ENCODE measurements around the gene TBC1D22A.
"Not testable (repeated sequence)": the region's sequence is repeated elsewhere in the genome, so short reads cannot be mapped to it uniquely, and the experiment has no call there.

The TBC1D22A gene

GRCh38 chr22:47040486-47041270 lies 278.2 kb downstream of the TBC1D22A start:
- no peak for DNase-seq

- DNase-seq: no peak
Measured at GRCh38 chr22:47041271-47042115, 279.0 kb downstream of the TBC1D22A start.

GRCh38 chr22:47042116-47042825 lies 279.8 kb downstream of the TBC1D22A start:
- no peak for DNase-seq

DNA sequence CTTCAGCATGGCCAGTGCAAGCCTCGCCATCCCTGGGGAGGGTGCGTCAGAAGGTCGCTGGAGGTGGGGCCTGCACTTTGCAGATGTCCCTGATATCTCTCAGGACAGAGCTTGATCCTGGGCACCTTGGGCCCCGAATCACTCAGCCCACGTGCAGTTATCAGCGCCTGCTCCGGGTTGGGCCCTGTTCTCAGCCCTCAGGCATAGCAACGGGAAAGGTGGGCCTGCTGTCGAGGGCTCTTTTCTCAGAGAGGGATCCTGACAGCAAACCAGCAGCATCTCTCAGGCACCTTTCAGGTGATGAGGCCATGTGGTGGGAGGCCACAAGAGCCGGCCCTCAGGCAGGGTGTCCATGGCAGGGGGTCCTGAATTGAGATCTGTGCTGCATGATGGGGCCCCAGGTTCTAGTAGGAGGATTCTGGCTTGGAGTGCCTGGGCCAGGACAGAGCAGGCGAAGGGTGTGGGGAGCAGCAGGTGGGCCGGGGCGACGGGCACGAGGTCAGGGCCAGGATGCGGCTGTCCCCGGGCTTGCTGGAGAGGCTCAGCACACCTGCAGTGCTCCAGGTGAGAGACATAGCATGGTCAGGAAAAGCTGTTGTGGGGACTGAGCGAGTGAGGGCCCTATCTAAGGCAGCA lies 280.5 kb downstream of the TBC1D22A start:
- no peak for DNase-seq

DNA sequence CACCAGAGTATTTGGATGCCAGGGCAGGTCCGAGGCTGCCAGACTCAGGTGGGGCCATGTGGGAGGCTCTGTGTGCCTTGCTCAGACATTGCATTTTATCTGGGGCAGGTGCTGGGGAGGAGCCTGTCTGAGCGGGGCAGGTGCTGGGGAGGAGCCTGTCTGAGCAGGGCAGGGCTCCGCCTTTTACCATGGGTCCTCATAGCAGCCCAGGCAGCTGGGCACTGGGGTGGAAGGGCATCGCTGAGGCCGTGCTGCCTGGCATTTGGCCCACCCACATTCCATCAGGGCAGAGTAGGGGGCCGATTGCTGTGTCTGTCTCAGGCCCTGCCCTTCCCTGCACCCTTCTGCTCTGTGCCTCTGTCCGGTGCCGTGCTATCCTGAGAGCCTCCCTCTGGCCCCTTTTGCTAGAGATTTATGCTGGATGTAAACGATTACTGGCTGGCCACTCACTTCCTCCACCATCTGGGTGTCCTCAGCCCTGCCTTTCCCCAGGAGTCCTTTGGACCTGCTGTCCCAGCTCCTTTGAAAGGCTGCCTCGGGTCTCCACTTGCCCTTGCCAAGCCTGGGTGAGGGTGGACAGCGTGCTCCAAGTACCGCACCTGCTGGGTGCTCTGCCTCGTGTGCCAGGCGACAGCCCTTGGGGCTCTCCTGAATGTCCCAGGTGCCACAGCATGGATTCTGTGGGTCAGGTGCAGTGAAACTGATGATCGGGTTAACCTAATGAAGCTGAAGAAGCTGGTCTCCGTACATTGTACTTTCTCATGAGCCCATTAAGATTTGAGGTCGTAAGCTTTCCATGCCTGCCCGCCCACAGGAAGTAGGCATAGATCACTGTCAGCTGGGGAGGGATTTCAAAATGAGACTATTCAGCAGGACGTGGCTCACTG lies 281.6 kb downstream of the TBC1D22A start:
- DNase-seq: no peak

GRCh38 chr22:47044722-47045535 lies 282.5 kb downstream of the TBC1D22A start:
- DNase-seq: no peak

- no peak for DNase-seq
Measured at GRCh38 chr22:47045691-47046410, 283.4 kb downstream of the TBC1D22A start.

DNA sequence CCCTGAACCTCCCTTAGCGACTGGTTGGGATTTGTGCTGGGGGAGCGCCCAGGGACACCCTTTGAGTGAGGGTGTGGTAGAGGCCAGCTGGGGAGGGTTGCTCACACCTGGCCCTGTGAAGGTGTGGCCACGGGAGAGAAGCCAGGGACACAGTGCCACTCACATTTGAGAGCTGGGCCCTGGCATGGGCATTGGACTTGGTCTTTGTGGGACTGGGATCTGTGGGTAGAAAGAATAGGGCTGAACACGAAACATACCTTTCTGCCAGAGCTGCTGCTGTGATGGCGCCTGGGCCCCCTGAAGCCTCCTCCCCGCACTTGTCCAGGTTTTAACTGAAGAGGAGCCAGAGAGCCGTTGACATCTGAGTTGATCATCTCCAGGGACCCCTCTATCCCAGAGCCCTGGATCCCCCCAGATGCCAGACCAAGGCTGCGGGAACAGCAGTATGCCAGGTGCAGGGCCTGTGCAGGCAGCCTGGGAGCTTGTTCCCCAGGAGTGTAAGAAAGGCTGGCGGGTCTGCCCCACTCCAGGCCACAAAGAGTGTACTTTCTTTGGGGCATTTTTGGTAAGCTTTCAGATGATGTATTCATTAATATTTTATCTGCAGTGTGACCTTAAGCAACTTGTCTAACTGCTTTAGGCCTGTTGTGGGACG lies 284.1 kb downstream of the TBC1D22A start:
- no peak for DNase-seq

DNA sequence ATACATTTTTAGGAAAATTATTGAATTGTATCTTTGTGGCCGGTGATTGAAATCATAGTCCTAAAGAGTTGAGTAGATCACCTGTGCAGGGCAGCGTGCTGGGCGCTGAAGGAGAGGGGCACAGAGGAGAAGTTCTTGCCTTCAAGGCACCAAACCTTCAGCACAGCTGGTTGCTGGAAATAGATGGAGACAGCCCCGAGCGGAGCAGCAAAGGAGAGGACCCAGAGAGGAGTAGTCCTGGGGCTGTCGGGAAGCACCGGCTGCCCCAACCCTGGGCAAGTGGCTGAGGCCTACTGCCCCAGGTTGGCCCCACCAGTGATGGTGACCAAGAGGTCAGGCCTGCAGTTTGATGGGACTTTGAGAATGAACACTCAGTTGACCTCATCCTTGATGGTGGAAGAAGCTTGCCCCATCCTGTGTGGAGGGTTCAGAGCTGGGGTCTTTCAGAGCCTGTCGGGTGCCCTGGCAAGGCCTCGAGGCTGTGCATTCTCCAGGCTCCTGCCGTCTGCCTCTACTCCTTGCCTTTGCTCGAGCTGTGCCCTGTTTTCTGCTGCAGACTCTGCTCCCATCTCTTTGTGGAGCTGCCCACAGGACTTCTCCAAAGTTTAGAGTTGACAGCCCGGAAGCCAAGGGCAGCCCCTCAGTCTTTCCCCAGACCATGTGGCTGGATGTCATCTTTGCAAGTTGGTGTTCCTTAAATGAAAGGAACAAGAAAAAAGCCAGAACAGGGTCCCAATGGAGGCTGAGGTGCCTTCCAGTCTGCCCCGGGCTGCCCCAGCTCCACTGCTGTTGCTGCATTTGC lies 285.1 kb downstream of the TBC1D22A start:
- no peak for DNase-seq

DNA sequence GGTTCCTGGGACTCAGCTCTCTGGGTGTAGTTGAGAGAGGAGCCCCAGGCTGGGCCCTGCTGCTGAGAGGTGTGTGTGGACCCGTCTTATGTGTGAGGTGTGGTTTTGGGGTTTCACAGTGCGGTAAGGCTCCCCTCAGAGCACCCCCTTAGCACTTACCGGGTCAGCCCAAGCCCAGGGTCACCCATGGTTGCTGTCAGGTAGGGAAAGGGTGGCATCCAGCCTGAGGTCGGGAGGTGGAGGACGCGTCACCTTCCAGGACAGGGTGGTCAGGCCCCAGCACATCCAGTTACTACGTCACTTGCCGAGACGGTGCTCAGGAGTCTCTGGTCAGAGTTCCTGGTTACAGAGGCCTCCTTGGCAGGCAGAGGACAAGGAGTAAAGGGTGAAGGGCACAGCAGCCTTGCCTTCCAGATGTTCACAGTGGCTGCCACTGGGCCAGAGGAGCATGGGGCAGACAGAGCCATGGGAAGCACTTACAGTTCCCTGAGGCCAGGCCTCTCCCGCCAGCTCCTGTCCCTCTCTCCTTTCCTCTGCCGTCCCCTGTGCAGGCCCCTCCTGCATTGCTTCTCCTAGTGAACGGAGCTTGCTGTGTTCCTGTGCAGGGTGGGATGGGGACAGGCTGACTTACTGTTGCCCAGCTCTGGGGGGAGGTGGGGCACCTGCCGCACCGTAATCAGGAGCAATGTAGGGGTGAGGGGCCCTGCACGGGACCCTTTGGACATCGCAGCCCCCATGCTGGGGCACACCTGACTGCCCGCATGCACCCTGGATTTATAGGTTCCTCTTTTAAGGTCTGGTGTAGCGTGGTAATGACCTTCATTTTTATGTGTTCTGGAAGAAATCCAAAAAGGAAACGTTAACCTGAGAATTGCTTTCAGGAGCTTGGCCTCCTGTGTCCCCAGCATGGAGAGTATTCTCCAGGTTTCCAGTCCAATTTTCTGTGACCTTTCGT lies 285.9 kb downstream of the TBC1D22A start:
- no peak for DNase-seq

- no peak for DNase-seq
Measured at GRCh38 chr22:47049078-47049624, 286.7 kb downstream of the TBC1D22A start.

- not testable (repeated sequence) for DNase-seq
Measured at GRCh38 chr22:47049736-47050400, 287.4 kb downstream of the TBC1D22A start.

DNA sequence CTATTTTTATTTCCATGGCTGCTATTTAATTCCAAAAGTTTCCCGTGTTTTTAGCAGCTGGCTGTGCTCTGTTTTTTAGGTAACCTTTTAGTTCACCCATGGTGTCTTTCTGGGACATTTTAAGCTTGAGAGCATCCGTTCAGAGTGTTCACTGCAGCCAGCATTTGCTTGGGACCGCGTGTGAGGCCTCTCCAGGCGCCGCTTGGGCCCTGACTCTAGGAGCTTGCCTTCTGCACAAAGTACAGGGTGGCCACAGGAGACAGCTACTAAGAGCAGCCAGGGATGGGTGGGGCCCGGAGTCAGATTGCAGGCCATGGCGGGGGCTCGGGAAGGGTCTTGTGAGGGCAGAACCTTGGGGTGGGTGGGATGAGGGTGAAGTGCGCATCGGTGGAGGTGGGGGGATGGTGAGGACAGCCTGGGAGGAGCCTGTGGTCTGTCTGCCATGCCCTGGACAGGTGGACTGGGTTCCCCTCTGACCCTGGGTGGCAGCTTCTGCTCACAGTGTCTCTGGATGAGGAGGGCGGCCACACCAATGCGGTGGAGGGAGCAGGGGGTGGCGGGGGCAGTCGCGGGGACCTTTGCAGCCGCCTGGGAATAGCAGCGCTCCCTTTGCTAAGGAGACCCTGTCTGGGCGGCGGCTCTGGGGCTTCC lies 288.1 kb downstream of the TBC1D22A start:
- no peak for DNase-seq

- DNase-seq: no peak
Measured at GRCh38 chr22:47051441-47052071, 289.1 kb downstream of the TBC1D22A start.

DNA sequence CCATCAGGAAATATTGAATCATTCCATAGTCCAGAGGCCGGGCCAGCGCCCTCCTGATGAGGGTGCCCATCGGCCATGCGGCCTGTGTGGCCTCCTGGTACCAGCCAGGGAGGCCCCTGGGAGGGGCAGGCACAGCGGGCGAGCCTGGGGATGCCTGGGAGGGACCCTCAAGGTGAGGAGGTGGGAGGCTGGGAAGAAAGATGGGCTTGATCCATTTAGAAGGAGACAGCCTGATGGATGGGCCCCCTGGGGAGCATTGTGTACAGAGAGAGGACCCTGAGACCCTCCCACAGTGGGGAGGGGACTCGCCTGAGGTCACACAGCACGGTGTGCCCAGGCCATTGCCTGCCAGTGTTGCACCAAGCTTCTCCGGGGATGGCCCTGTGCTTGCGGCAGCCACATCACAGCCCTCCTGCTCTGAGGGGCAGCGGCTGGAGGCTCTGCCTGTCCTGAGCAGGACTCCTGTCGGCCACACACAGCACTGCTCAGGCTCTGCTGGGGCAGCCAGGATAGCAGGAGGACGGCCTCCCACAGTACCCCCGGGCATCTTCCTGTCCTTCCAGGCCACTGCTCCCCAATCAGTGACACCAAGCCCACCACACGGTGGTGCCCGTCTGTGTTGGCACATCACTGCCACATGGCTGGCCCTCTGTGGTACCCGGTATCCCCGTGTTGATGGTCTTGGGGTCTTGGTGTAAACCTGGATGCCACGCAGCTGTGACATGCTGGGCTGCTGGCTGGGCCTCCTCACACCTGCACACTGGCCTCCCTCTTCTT lies 290.0 kb downstream of the TBC1D22A start:
- no peak for DNase-seq
